K562 (cell line): ENCODE data around the gene NEDD4. TPM values are rescaled to one million over a fixed set of nuclear protein-coding genes. Genes with fewer than 3 reads are reported as not detected.

ENCODE experiments used
- ATAC-seq: fragments of 200-7000 bp; cut with Tn5 transposase; 3 replicates; pipeline ENCODE4 v1.9.1; 2020; ENCODE audit warnings: moderate library complexity
- BruUV-seq: library from RNA; stranded (reverse); fragments of 400-500 nt; replicated peaks from 2 replicates; lab custom pipeline; 2021; lab: Mats Ljungman, UMichigan
- CTCF ChIA-PET: fragments of 300-600 bp; formaldehyde crosslinking; extraction: SDS; loops from one replicate; lab custom pipeline; 2021; ENCODE audit warnings: low intra/inter-chr PET ratio; lab: Yijun Ruan, JAX
- POLR2A ChIA-PET: fragments of 300-600, 350-650 bp; sonication (Branson Sonifier 250); formaldehyde crosslinking; extraction: SDS; loops from one replicate; lab custom pipeline; 2021; ENCODE audit warnings: antibody characterized with exemption, inconsistent platforms; lab: Yijun Ruan, JAX
- DNase-seq, 4 experiments: peaks; one replicate each; pipeline versions ENCODE4 v3.0.0 to v3.0.0-alpha.2; 2011 to 2018; ENCODE audit warnings: low spot score in 3 of 4, mixed read lengths in 3 of 4; ENCODE audit errors: extremely low read depth in 1 of 4
- FAIRE-seq: peaks from 2 replicates; lab custom pipeline; 2011; peaks lifted over from hg19 to GRCh38; lab: Jason Lieb, UNC
- H2AFZ ChIP-seq: 2 replicates; pipeline ENCODE4 v1.6.0; 2011; ENCODE audit warnings: low read depth, low read length, control low read depth, inconsistent platforms
- H3K27ac ChIP-seq: fragments of 200-600 bp; 3 replicates; pipeline ENCODE4 v1.8.0; 2011; ENCODE audit warnings: low read depth, mild to moderate bottlenecking, control low read depth, inconsistent platforms, low read length, moderate library complexity, mixed read lengths; ENCODE audit errors: extremely low read depth
- H3K27me3 ChIP-seq, 2 experiments: fragments of 300-600 bp in 1 of 2; 2 replicates in 1 of 2; 3 replicates in 1 of 2; pipeline versions ENCODE4 v1.6.0 to v1.8.0; 2011; ENCODE audit warnings: inconsistent platforms in 2 of 2, low read length in 2 of 2, mild to moderate bottlenecking in 1 of 2, mixed read lengths in 1 of 2, moderate library complexity in 1 of 2; ENCODE audit not compliant: control insufficient read depth in 2 of 2, insufficient read depth in 2 of 2
- H3K36me3 ChIP-seq: fragments of 300-600 bp; 3 replicates; pipeline ENCODE4 v1.8.0; 2011; ENCODE audit warnings: mild to moderate bottlenecking, low read length, inconsistent platforms; ENCODE audit not compliant: control insufficient read depth, insufficient read depth
- H3K4me1 ChIP-seq, 2 experiments: fragments of 200-600 bp in 1 of 2; replicated peaks in 1 of 2; 2 replicates in 1 of 2; 3 replicates in 1 of 2; pipeline versions ENCODE4 v1.5.1 to v1.8.0; 2011; ENCODE audit warnings: inconsistent platforms in 2 of 2, low read length in 2 of 2, mild to moderate bottlenecking in 1 of 2, mixed read lengths in 1 of 2, moderate library complexity in 1 of 2; ENCODE audit not compliant: control insufficient read depth in 2 of 2, insufficient read depth in 2 of 2
- H3K4me2 ChIP-seq: 2 replicates; pipeline ENCODE4 v1.6.1; 2011; ENCODE audit warnings: low read length, control low read depth, inconsistent platforms, mixed read lengths; ENCODE audit not compliant: insufficient read depth
- H3K4me3 ChIP-seq: fragments of 200-600 bp; sonication (generic), shearing (Covaris generic); 2 replicates; pipeline ENCODE4 v1.5.1; 2016; ENCODE audit warnings: control low read depth, inconsistent platforms
- H3K79me2 ChIP-seq: fragments of 200-600 bp; 3 replicates; pipeline ENCODE4 v1.8.0; 2011; ENCODE audit warnings: low read length, inconsistent platforms; ENCODE audit not compliant: control insufficient read depth, insufficient read depth
- H3K9ac ChIP-seq, 2 experiments: 2 replicates each; pipeline versions ENCODE4 v1.6.0 to v1.6.1; 2011; ENCODE audit warnings: low read depth in 2 of 2, low read length in 2 of 2, control low read depth in 1 of 2, inconsistent platforms in 1 of 2, mild to moderate bottlenecking in 1 of 2, mixed read lengths in 1 of 2; ENCODE audit not compliant: insufficient read depth in 1 of 2
- H3K9me1 ChIP-seq: one replicate; pipeline ENCODE4 v1.6.0; 2011; ENCODE audit warnings: inconsistent platforms, mild to moderate bottlenecking, low read length, moderate library complexity; ENCODE audit not compliant: control insufficient read depth, insufficient read depth
- H3K9me3 ChIP-seq: replicated peaks from 2 replicates; pipeline ENCODE4 v1.5.1; 2011; ENCODE audit warnings: low read depth, low read length, inconsistent platforms; ENCODE audit not compliant: control insufficient read depth, insufficient read depth
- H4K20me1 ChIP-seq: replicated peaks from 2 replicates; pipeline ENCODE4 v1.6.1; 2011; ENCODE audit warnings: low read length, inconsistent platforms, mixed read lengths; ENCODE audit not compliant: control insufficient read depth, insufficient read depth
- BACH1 ChIP-seq: fragments of 200-800 bp; sonication (Bioruptor generic); IDR thresholded peaks from 2 replicates; pipeline ENCODE4 v1.6.1; 2016; ENCODE audit warnings: missing genetic modification characterization, missing compliant biosample characterization
- GTF2F1 ChIP-seq: IDR thresholded peaks from 2 replicates; pipeline ENCODE4 v1.6.1; 2011; ENCODE audit warnings: low read depth, low read length, improper control_type of control experiment
- IRF1 ChIP-seq: sonication (generic); formaldehyde crosslinking; IDR thresholded peaks from 2 replicates; pipeline ENCODE4 v1.8.0; 2022; ENCODE audit warnings: missing genetic modification reagents, mild to moderate bottlenecking, borderline replicate concordance
- KLF10 ChIP-seq: fragments of 250-450 bp; sonication (Bioruptor Pico); IDR thresholded peaks from 2 replicates; pipeline ENCODE4 v1.6.1; 2021; ENCODE audit warnings: matching md5 sums
- NRF1 ChIP-seq, 2 experiments: fragments of 450-650 bp; IDR thresholded peaks in 1 of 2; conservative IDR thresholded peaks in 1 of 2; 2 replicates each; pipeline ENCODE4 v1.6.1; 2014; ENCODE audit warnings: mild to moderate bottlenecking in 2 of 2
- SAFB ChIP-seq: fragments of 200-400 bp; formaldehyde crosslinking; IDR thresholded peaks from 2 replicates; pipeline ENCODE4 v1.6.1; 2017; ENCODE audit warnings: low read depth, low read length, borderline replicate concordance
- TCF3 ChIP-seq: sonication (generic); formaldehyde crosslinking; IDR thresholded peaks from 2 replicates; pipeline ENCODE4 v1.4.0; 2020; ENCODE audit warnings: mild to moderate bottlenecking, missing genetic modification reagents
- WHSC1 ChIP-seq: IDR thresholded peaks from one replicate; pipeline ENCODE4 v1.6.1; 2012; ENCODE audit warnings: low read length, control low read depth, inconsistent platforms
- ZNF57 ChIP-seq: fragments of 450-650 bp; formaldehyde crosslinking; IDR thresholded peaks from 2 replicates; pipeline ENCODE4 v1.4.0; 2020; ENCODE audit warnings: mild to moderate bottlenecking, moderate library complexity
- ZNF830 ChIP-seq: fragments of 250-450 bp; sonication (Bioruptor Pico); IDR thresholded peaks from 2 replicates; pipeline ENCODE4 v1.5.0; 2021; ENCODE audit warnings: mild to moderate bottlenecking
- WGBS: fragments of 100-300 bp; shearing (Covaris generic); methylation state at CpG from one replicate; pipeline ENCODE4 v1.1.6; 2016; ENCODE audit warnings: low coverage, mixed read lengths; ENCODE audit not compliant: insufficient coverage; ENCODE audit errors: missing lambda C conversion rate; 5-methylcytosine and 5-hydroxymethylcytosine counted together
- in situ Hi-C: fragments of 300-500 bp; cut with MboI; formaldehyde crosslinking; loops from 4 replicates; pipeline ENCODE4 v1.15.0; 2018; ENCODE audit warnings: inconsistent platforms, mixed read lengths
- intact Hi-C: fragments of 100-400 bp; cut with micrococcal nuclease; formaldehyde crosslinking; loops from 2 replicates; pipeline ENCODE4 v1.14.2; 2022
- polyA plus RNA-seq, 8 experiments: library from polyadenylated mRNA; depleted of rRNA in 4 of 8; stranded (reverse) in 5 of 8; unstranded in 3 of 8; fragments of >200 nt; fragmentation: Nextera tagmentation in 2 of 8; fragmentation: Illumina TruSeq in 1 of 8; extraction: Ambion mirVana in 2 of 8; extraction: Trizol in 1 of 8; gene quantifications; 2 replicates each; pipeline versions ENCODE4 v1.2.1 to v1.2.3, GENCODE V29; 2011 to 2014; ENCODE audit warnings: inconsistent platforms in 1 of 8, missing spikeins in 1 of 8
- total RNA-seq, 7 experiments: library from RNA; depleted of rRNA in 6 of 7; stranded (reverse); fragments of >200 nt in 6 of 7; fragmentation: Illumina TruSeq in 2 of 7; extraction: Trizol in 2 of 7; gene quantifications; 2 replicates each; pipeline versions ENCODE4 v1.2.1 to v1.2.3, GENCODE V29; 2011 to 2021; ENCODE audit warnings: low replicate concordance in 1 of 7

The NEDD4 gene
- total and polyA plus RNA-seq, 9 of the 15 experiments (the other 6 are each of a cell fraction or from before 2014, with no cell fraction given), result 7.2 to 23.7 (median 17.3) TPM

- Histone ChIP-seq H3K9ac (no peak overlapping the region), H4K20me1 (no peaks in the 10 kb centered on the region), H3K27ac (no peak overlapping the region), H3K9me3 (no peaks in the 10 kb centered on the region), H2AFZ (no peak overlapping the region), H3K4me1 (peaks cover 0 to 3% of the 10 kb centered on the region in 2 experiments; a peak in 2 of 5 replicates), H3K79me2 (no peaks in the 10 kb centered on the region), H3K4me2 (no peak overlapping the region), H3K9me1 (no peaks in the 10 kb centered on the region), H3K36me3 (no peaks in the 10 kb centered on the region), H3K4me3 (no peak overlapping the region), H3K27me3 (no peaks in the 10 kb centered on the region)
- 25% methylated on average over 1 of the region's 1 CpG for WGBS
- in situ Hi-C loops (no loop called here), intact Hi-C loops (no loop called here)
- POLR2A ChIA-PET, result no interaction called here
- no peak for FAIRE-seq
- no TSS peak for BruUV-seq
- TF ChIP-seq ZNF830, result no peak
- TF ChIP-seq TCF3 (CRISPR knock-in tag), result no peak
- TF ChIP-seq GTF2F1, result no peak
- no peak for TF ChIP-seq IRF1
- no peak for TF ChIP-seq KLF10 (CRISPR knock-in tag)
- no peak for TF ChIP-seq ZNF57 (CRISPR knock-in tag)
- TF ChIP-seq SAFB, result no peak
- TF ChIP-seq WHSC1, result no peak
- TF ChIP-seq NRF1 (conservative IDR thresholded peaks at IDR 0.05 in 1 of 2, IDR thresholded peaks at IDR 0.05 in 1 of 2), result no peak
- no peak for TF ChIP-seq BACH1 (tag)
- no peak for DNase-seq
- no peak for ATAC-seq
- CTCF ChIA-PET, result no interaction called here
These were observed 35.1 kb downstream of the NEDD4 start for GRCh38 chr15:55958349-55958748.
